Muscle of back (tissue), 11 donors: ENCODE measurements around the gene LRRC10B. TPM values are rescaled to one million over a fixed set of nuclear protein-coding genes. Genes with fewer than 3 reads are reported as not detected.

Source experiments
- DNase-seq, 3 donors: peaks; one replicate each; pipeline versions ENCODE4 v3.0.0 to v3.0.0-alpha.2; 2013
- polyA plus RNA-seq, 10 donors: library from polyadenylated mRNA; unstranded; fragments of 120-200 nt; gene quantifications; one replicate each; pipeline ENCODE4 v1.2.1, GENCODE V29; 2013; ENCODE audit not compliant: insufficient read length in 10 of 10

Gene LRRC10B
- polyA plus RNA-seq, 10 donors = 0.09 to 0.23 (median 0.12) TPM; not detected in 1

DNA sequence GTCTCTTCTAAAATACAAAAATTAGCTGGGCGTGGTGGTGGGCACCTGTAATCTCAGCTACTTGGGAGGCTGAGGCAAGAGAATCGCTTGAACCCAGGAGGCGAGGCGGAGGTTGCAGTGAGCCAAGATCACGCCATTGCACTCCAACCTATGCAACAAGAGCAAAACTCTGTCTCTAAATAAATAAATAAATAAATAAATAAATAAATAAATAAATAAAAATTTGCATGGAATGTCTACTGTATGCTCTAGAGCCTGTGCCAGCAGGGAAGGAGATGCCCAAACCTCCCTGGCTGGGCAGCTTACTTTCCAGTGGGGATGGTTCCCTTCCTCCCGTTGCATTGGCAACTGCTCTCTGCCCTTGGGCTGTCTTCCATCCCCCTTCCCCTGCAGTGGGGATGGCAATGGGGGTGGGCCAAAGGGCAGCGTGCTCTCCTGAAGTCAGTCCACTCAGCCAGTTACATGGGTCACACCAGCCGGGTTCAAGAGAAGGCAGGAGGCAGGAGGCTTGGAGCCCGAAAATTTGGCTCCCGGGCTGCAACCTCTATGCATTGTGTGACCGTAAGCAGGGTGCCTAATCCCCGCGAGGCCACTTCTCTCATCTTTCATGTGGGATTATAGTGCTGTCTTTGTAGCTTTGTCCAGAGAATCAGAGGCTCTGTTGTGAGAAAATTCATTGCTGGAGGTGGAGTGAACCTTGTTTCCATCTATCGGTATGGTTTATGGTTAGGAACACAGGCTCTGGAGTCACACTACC, 1.4 kb upstream of the LRRC10B start:
- DNase-seq = no peak

DNA sequence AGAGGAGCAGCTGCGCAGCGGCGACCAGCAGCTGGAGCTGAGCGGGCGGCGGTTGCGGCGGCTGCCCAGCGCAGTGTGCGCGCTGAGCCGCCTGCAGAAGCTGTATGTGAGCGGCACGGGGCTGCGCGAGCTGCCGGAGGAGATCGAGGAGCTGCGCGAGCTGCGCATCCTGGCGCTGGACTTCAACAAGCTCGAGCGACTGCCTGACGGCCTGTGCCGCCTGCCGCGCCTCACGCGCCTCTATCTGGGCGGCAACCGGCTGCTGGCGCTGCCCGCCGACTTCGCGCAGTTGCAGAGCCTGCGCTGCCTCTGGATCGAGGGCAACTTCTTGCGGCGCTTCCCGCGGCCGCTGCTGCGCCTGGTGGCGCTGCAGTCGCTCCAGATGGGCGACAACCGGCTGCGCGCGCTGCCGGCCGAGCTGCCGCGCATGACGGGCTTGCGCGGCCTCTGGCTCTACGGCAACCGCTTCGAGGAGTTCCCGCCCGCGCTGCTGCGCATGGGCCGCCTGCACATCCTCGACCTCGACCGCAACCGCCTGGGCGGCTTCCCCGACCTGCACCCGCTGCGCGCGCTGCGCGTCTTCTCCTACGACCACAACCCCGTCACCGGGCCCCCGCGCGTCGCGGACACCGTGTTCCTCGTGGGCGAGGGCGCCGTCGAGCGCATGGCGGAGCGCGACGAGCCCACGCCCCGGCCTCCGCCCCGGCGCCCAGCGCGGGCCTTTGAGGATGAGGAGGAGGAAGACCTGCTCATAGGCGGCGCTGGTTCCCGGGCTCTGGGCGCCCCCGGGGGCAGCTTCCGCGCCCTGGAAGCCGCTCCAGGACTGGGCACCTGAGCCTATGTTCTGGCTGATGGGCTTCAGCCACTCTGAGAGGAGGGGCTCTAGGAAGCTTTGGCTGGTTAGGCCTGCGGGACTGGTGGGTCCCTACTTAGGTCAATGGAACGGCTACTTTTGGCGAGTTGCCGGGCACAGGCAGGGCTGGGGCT, 787 bp downstream of the LRRC10B start:
- peak; percentile 68 to 94 (median 84) for DNase-seq

DNA sequence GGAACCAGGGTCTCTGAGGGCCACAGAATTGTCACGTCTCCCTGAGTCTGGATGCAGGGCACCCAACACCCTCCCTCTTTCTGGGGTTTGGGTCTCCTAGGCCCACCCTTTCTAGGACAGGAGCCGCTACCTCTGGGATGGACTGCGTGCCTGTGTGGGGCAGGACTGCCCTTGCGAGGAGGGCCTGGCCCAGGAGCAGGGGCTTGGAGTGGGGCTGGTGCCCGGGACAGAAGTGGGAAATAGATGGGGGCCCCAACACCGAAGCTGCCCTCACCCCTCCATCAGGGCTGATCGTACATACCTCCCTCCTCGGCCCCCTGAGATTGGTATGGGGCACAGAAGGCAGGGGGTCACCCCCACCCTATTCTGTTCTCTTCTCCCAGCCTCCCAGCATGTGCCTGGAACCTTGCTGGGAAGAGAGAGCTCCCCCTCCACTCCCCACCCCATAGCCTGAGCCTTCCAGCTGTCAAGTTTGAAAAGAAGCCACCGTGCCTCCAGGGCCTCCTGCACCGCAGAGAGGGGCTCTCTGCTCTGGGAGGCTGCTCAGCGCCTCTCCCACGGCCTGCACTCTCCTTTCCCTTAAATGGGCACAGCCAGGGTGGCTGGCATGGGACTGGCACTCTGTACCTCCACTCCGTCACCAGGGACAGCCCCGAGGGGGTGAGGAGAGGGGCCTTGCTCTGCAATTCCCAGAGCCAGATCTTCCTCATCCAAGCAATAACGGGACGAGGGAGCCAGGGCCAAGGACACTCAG, 1.8 kb downstream of the LRRC10B start:
- no peak for DNase-seq

DNA sequence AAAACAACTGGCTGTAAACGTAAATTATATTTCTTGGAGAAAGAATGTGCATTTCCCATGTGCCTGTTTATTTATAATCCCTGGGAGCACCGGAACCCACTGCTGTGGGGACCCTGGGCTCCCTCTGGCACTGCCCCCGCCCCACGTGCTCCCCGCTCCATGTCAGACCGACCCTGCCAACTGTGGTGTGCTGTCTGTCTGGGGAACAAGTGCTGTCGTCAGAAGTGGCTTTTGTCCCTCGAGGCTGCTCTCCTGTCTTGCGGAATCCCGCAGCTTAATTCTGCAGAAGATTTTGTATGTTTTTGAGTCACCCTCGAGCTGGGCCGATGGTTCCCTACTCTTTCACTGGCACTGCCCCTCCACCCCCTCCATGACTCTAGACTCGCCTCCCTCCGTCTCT, 2.4 kb downstream of the LRRC10B start:
- DNase-seq = no peak

DNA sequence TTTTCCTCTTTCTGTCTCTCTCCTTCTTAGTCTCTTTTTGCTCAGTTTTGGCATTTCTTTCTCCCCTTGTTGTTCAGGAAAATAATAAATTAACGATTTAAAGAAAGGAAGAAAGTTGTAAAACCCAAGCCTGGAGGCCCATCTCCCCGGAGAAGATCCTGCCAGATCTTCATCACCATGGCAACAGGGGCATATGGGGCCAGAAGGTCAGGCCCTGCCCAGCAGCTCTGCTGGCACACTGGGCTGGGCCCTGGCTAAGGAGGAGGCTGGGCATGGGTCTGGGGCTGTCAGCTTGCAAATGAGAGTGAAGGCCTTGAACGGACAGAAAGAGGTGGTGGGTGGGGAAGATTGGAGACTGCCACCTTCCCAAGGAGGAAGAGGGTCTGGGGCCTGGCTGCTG, 2.8 kb downstream of the LRRC10B start:
- DNase-seq = no peak

DNA sequence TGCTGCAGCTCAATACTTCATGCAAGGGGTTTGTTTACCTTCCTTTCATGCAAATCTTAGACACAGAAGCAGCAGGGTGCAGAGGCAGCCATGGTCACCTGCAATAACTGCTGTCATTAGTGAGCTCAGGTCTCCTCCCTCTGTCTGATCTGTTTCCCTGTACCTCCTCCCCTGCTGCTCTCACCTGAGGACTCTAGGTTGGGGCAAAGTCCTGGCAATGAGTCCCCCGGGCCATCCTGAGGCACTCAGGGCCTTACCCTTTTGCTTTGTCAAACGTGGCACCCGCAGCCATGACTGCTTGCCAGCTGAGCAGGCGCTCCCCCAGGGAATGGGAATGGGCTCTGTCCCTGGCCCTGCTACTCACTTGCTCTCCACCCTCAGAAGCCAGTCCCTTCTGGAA, 3.9 kb downstream of the LRRC10B start:
- DNase-seq = no peak

DNA sequence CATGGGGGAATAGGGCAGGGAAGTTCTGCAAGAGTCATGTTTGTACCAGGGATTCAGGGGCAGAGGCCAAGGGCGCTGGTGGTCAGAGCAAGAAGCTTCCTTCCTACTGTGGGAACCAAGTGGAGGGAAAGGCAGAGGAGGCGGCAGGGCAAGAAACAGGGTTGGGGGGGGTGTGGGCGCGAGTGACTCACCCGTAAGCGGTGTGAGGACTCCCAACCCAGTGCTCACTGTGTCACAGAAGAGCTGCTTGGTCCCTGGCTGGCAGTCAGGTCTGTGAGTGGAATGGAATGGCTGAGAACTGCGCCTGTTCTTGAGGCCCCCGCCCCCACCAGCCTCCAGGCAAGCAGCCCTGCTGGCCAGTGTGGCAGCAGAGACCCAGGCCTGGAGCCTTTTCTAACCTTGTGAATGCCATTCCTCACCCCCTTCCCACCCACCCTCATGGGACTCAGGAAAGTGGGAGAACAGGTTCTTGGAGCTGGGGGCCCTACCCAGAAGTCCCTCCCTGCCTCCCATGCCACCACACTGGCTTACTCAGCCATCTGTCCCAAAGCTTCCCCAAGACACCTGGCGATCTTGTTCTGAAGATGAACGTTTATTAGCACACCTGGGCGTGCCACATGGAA, 4.7 kb downstream of the LRRC10B start:
- DNase-seq = no peak

DNA sequence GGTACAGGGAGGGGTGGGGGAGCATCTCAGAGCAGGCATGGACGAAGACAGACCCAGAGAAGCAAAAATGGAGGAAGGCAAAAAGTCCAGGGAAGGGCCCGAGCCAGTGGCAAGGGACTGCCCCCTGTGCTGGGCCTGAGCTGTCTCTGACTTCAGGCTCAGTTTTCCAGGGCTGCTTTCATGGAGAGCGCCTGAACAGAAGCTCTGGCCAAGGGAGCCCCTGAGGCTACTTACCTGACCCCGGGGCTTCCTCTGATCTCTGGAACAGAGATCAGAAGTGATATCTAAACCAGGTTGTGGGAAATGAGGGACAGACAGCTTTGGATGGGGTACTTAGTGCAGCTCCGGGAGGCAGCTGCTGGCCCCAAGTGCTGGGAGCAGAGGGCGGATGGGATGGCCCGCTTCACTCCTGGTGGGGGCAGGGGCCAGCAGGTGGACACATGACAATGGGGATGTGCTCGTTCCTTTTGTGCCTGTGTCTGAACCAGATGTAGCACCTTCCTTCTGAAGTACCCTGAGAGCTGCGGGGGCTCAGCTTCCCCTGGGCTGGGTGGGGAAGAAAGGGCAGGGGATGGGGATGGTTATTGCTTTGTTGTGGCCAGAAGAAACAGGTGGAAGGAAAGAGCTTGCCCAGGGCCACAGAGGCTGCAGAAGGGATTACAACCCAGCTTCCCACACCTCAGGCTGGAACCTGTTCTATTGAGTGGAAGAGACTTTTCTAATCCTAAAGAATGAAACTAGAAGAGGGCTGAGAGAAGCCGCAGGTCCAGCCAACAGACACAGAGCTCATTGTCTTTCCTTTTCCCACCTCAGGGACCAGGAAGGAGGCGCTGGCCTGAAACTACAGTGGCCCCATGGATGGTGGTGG, 5.7 kb downstream of the LRRC10B start:
- DNase-seq = no peak

DNA sequence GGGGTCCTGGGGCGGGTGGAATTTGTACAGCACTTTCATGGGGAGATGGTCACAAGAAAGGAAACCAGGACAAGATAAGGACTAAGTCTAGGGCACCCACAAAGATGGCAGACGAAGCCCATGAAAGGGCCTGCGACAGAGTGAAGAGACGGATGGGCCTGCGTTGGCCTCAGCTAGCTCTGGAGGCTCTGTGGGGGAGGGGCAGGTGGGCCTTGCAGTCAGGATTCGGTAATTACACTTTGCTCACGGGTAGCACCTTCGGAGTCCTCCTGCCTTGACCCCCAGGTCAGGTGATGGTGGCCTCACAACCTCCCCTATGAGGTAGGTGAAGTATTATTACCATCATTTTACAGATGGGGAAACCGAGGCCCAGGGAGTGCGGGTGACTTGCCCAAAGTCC, 7.1 kb downstream of the LRRC10B start:
- no peak for DNase-seq

DNA sequence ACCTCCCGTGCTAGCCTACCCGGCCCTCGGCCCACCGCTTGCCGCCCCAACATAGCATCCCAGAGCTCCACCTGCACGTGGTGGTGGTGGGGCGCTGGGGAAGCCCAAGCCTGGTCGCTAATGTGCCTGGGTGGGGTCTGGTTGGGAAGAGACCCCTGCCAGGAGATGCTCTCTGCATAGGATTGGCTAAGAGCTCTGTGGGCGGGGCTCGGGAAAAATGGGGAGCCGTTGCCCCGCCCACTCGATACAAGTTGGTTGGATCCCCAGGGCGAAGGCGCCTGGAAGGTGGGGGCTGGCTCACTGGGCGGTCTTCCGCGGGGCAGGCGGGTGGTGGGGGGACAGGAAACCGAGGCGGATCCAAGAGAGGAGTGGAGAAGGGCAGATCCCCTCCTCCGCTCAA, 7.6 kb downstream of the LRRC10B start:
- no peak for DNase-seq

DNA sequence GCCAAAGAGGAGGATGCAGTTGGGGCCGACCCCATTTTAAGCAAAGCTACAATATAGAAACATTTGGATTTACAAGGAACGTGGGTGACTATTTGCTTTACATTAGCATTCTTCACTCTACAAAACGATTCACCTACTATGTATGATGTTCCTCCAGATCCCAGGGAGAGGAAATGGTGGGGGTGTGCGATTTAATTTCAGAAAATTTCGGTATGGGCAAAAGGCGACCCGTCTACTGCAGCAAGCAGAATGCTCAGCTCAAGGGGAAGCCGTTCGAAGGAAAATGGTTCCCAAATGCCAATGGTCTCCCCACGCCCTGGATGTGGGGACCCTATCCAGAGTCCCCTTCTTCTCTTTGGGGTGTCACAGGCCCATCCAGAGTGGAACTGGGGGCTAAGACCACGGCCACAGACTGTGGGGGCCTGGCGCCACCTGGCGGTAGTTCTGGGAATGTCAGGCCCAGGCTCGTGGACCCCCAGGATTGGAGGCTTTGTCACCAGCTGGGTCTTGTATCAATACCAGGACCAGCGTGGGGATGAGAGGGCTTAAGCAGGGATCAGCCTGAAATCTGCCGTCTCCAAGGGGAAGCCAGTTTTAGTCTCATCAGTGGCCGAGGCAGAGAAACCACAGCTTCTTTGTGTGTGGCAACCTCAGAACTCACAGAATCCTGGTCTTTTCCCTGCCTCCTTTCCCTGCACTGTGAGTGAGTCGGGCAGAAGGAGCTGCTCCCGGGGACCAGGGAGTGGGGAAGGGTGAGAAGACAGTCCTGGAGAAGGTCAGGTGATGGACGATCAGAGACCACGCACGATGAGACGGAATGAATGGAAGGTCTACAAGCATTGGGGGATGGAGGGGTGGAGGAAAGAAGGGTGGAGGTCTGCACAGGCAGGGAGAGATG, 8.4 kb downstream of the LRRC10B start:
- DNase-seq = peak in 1 of 3 donors; percentile 71

DNA sequence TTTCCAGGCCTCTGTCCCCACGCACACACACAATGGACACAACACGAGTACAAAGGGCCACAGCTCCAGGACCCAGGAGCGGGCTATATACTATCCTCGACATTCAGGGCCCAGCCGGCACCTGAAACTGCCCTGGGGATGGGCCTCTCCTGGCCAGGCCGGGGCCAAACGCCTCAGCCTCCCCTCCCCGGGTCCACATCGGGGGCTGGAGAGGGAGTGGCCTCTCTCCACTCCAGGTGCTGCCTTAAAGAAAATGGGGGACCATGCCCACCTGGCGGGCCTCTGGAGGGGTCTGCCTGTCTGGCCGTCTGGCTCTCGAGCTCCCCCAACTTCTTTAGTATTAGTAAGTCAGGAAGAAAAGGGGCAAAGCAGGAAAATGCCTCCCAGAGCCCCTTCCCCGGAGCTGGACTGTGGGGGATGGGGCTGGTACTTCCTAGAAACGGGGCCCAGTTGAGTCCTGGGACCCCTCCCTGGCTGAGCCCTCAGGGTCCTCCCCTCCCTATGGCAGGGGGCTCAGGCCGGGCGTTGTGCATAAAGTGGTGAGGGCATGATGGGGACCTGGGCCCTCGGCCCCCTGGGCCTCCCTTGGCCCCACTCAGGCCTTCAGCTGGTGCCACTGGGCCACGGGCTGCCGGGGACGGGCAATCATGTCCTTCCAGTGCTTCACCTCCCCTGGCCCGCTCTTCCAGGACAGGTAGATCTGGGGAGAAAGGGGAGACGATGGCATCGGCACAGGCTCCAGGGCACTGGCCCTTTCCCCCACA, 9.7 kb downstream of the LRRC10B start:
- DNase-seq = no peak

DNA sequence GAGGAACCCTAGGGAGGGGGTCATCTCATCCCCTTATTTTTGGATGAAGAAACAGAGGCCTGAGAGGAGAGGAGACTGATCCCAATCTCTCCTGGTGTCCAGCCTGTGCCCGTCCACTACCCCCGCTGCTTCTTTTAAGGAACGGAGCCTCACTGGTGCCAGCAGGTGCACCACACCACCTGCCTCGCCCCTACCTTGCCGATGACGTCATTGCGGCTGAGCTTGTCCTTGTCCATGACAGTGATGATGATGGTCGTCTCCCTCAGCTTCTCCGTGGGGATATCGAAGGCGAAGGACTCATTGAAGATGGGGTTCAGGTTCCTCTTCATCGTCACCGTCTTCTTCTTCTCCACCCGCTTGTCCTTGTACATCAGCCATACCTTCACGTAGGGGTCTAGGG, 14.3 kb downstream of the LRRC10B start:
- DNase-seq = no peak

DNA sequence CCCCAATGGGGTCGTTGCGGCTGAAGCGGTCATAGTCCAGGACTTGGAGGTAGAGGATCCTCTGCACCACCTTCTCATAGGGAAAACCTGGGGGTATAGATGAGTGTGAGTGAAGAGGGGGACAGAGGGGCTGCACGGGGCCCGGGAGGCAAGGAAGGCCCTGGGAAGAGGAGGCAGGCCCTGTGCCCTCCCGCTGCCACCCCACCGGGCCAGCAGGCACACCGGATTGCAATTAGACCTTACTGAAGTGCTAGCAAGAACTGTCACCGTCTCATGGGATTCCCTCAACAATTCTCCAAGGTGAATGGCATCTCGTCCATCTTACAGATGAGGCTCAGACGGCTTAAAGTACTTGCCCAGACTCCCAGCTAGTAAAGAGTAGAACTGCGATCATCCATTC, 15.9 kb downstream of the LRRC10B start:
- no peak for DNase-seq

DNA sequence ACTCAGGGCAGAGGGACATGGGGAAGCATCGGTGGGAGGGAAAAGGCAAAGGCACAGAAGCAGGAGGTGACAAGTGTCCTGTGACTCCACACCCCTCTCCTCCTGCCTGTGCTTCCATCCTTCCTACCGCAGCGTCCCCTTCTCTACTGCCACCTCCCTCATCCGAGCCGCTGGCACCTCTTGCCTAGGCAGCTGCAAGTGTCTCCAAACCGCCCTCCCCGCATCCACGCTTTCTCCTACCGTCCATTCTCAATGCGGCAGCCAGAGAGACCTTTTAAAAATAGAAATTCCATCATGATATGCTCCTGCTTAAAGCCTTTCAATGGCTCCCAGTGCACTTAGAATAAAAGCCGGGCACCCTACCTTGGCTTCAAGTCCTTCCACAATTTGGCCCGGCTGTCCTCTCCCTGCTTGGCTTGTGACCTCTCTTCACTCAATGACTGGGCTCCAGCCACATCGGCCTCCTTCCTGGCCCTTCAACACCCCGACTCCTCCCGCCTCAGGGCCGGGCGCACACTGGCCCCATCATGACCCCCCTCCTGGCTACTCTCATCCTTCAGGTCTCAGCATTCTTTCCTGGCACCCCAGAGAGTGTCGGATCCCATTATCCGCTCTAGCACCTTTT, 16.5 kb downstream of the LRRC10B start:
- DNase-seq = no peak

DNA sequence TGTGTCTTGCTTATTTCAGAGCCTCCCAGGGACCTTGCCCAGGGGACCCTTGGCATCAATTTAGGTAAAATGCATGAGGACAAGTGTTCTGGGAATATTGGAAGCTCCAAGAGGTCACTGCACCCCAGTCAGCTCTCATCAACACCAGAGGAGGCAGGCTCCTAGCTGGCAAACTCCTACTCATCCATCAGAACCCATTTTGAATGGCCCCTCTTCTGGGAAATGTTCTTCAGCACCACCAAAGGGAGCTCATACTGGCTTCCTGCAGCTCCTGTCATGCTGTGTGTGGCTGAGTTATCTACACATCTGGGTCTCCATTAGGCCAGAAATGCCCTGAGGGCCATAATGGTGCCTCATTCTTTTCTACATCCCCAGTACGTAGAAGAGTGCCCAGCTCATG, 17.7 kb downstream of the LRRC10B start:
- DNase-seq = no peak

DNA sequence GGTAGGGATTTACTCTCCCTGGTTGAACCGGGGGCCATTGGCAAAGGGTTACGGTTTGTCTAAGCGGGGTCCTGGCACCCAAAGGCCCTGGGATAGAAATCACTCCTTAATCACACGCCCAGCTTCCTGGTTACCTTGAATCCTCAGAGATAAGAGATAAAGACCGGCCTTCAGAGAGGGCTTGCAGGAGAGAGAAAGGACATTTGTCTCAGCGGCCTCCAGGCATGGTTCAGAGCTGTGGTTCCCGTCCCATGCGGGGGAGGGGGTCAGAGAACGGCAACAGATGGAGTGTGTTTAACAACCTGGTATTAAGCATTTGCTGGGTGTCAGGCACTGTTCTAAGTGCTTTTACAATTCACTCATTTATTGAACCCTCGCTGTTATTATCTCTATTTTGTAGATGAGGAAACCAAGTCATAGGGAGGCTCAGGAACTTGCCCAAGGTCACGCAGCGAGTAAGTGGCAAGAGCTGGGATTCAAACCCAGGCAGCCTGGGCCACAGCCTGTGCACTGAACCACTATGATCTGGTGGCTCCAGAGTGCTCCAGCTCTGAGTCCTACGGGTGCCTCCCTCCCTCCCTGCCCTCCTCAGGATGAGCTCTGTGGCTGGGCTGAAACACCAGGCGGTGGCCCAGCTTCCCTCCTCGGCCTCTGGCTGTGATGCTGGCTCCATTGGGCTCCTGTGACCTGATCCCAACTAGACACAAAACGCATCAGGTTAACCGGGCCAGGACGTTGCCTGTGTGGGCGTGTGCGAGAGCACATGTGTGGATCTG, 18.6 kb downstream of the LRRC10B start:
- no peak for DNase-seq

DNA sequence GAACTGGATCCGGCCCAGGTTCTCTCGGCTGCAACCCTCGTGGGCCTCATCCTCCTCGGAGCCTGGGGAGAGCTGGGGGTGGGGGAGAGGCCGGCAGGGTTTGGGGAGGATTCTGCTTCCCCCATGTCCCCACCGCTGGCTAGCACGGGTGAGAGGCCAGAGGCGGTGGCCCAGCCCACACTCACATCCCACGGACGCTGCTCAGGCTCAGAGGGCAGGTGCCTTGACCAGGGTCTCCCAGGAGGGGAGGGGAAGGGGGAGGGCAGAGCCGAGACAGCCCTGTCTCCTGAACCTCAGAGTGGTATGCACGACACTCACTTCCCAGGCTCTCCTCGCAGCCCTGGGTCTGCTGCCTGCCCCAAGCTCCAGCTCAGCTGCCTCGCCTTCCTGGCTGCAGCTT, 19.6 kb downstream of the LRRC10B start:
- no peak for DNase-seq
